Fibroblast of the aortic adventitia (primary cell): ENCODE measurements around the gene NRTN. TPM values are rescaled to one million over a fixed set of nuclear protein-coding genes. Genes with fewer than 3 reads are reported as not detected.
"Not testable (repeated sequence)": the region's sequence is repeated elsewhere in the genome, so short reads cannot be mapped to it uniquely, and the experiment has no call there.

Experiments
- DNase-seq: peaks from one replicate; pipeline ENCODE4 v3.0.0-alpha.2; 2010; ENCODE audit warnings: low read depth
- H3K4me3 ChIP-seq: 2 replicates; pipeline ENCODE4 v1.5.1; 2011; ENCODE audit warnings: low read depth, mild to moderate bottlenecking, control low read depth, low read length, moderate library complexity
- total RNA-seq: library from RNA; depleted of rRNA; stranded (reverse); fragments of >200 nt; gene quantifications from 2 replicates; pipeline ENCODE4 v1.2.3, GENCODE V29; 2012; ENCODE audit warnings: low replicate concordance
- TF ChIP-seq, protein P1 (sequence below): IDR thresholded peaks from 2 replicates; pipeline ENCODE4 v1.5.1; 2011; ENCODE audit warnings: mild to moderate bottlenecking, low read length, control low read depth, inconsistent platforms; ENCODE audit not compliant: insufficient read depth

The NRTN gene
- total RNA-seq, 1 donor, result 0.09 TPM

DNA sequence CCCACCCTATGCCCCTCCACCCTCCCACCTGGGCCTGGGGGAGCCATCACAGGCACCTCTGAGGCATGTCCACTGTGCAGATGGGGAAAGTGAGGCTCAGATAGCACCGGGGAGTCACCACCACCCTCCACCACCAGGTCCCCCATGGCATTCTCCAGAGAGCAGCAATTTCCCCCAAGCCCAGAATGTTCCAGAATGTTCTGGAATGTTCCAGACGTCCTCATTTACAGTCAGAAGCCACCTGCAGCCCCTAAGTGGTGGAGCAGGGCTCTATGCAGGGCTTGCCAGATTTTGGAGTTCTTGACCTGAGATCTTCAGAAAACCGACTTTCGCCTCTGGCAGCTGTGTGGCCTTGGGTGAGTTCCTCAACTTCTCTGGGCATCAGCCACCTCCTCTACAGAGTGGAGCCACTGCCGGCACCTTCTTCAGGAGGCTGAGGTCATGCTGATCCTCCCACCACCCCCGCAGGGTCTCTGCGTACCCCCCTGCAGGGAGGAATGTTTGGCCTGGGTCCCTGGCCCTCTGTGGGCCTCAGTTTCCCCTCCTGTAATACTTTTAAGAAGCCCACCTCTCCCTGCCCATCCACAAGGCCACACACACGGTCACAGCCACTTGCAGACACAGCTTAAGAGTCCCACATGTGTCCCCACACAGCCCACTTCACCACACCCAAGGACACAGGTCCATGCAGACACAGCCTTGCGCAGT, 59.3 kb downstream of the NRTN start:
- H3K4me3 ChIP-seq, result no peak overlapping the region
- TF ChIP-seq, protein P1, sequence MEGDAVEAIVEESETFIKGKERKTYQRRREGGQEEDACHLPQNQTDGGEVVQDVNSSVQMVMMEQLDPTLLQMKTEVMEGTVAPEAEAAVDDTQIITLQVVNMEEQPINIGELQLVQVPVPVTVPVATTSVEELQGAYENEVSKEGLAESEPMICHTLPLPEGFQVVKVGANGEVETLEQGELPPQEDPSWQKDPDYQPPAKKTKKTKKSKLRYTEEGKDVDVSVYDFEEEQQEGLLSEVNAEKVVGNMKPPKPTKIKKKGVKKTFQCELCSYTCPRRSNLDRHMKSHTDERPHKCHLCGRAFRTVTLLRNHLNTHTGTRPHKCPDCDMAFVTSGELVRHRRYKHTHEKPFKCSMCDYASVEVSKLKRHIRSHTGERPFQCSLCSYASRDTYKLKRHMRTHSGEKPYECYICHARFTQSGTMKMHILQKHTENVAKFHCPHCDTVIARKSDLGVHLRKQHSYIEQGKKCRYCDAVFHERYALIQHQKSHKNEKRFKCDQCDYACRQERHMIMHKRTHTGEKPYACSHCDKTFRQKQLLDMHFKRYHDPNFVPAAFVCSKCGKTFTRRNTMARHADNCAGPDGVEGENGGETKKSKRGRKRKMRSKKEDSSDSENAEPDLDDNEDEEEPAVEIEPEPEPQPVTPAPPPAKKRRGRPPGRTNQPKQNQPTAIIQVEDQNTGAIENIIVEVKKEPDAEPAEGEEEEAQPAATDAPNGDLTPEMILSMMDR, result no peak
- no peak for DNase-seq

GRCh38 chr19:5864725-5865486, 60.0 kb downstream of the NRTN start:
- TF ChIP-seq, protein P1, result peak; percentile 34
- no peak overlapping the region for H3K4me3 ChIP-seq
- DNase-seq, result no peak

GRCh38 chr19:5865772-5866171, 60.9 kb downstream of the NRTN start:
- DNase-seq, result no peak
- no peak overlapping the region for H3K4me3 ChIP-seq
- TF ChIP-seq, protein P1, result no peak

DNA sequence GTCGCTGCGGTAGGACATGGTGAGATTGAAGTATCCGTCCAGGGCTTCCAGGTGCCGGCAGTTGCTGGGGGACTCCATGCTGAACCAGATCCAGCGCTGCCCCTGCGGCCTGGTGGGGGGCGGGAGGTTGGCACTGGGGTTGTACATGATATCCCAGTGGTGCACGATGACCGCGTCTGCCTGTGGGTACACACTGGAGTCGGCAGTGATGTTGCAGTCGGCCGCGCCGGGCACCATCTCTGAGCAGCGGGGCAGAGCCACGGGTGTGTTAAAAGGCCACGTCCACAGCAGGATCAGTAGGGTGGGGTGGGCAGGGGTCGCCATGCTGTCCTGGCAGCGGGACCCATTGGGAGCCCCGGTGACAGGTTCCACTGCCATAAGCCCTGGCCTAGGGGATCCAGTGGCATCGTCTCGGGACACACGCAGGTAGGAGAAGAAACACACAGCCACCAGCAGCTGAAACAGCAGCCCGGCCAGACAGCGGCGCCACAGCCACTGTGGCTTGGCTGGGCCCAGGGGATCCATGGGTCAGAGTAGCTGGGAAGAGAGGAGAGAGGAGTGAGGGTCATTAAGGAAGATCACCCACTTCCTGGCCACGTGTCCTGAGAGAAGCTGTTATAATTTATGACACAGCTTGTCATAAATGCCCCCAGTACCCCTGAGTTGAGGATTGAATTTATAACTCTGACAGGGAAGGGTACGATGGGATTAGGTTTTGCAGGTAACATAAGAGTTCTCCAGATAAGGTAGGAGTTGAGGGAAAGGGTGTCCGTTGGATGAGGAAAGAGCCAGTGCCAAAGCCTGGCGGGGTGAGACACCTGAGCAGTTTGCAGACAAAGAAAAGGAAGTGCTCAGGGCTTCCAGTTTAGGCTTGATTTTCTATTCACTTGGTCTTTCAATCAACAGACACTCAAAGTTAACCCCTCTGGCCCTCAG, 62.6 kb downstream of the NRTN start:
- DNase-seq, result no peak
- TF ChIP-seq, protein P1, result no peak

GRCh38 chr19:5870986-5871394, 66.1 kb downstream of the NRTN start:
- DNase-seq, result peak; percentile 51

More for the DNA sequence above, 62.6 kb downstream of the NRTN start:
- H3K4me3 ChIP-seq, result no peak overlapping the region

DNA sequence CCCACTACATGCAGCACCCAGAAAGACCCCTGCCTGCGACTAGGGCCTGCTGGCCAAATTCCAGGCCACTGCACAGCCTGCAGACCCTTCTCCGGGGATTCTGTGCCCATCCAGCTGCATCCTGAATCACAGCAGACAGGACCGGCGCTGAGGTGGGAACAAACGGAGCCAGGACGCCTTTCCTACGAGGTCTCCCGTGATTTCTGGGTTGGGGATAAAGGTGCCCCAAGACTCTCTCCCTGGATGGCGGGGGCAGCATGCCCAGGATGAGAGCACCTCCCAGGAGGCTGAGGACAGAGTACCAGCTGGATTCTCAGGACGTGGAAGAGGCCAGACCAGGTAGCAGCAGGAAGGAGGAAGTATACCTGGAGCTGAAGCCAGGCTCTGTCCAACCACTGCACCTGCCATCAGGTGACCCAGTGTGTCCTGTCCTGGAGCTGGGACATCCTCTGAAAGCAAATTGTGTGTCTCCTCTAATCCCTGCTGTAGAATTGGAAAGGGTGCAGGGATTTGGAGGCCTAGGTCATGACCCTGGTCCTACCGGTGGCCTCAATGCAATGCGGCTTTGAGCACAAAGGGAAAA, 68.8 kb downstream of the NRTN start:
- no peak overlapping the region for H3K4me3 ChIP-seq
- TF ChIP-seq, protein P1, result no peak
- no peak for DNase-seq

More at GRCh38 chr19:5870986-5871394, 66.1 kb downstream of the NRTN start:
- H3K4me3 ChIP-seq, result no peak overlapping the region
- TF ChIP-seq, protein P1, result no peak

DNA sequence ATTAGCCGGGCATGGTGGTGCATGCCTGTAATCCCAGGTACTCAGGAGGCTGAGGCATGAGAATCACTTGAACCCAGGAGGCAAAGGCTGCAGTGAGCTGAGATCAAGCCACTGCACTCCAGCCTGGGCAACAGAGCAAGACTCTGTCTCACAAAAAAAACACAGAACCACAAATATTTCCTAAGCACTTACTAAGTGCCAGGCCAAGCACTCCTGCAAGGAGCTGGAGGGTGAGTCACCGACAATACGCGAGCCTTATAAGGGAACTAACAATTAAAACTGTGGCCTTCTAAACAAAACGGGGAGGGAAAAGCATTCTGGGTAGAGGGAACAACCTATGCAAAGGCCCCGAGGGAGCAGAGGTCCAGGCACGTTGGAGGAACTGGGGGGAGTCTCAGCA, 69.6 kb downstream of the NRTN start:
- DNase-seq, result peak; percentile 36
- H3K4me3 ChIP-seq, result not testable (repeated sequence)
